ENCODE measurements around the gene IFI30.

The IFI30 gene

DNA sequence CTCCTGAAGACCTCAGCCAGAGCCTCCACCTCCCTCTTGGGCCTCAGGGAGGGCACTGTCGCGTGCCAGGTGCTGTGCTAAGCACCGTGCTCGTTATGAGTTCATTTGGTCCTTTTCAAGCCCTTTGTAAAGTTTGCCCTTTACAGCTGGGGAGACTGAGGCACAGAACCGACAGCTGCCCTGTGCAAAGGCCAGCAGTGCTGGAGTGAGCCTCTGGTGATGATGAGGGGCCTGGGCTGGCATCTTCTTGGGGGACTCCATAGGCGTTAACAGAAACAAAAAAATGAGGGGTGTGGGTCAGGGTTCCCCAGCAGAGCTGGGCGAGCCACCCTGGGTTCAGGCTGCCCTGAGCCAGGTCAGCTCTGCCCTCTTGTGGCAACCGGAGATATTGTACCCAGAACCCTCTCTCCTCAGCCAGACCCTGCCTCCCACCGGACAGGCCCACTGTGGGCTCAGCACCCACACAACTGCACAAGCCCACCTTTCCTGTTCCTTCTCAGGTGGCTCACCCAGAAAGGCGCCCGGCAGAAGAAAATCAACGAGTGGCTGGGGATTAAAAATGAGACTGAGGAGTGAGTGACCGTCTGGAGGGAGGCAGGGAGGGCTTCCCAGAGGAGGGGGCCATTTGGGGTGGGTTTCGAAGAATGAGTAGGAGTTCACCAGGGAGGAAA lies 5.5 kb upstream of the IFI30 start:
- TF ChIP-seq, protein P1, sequence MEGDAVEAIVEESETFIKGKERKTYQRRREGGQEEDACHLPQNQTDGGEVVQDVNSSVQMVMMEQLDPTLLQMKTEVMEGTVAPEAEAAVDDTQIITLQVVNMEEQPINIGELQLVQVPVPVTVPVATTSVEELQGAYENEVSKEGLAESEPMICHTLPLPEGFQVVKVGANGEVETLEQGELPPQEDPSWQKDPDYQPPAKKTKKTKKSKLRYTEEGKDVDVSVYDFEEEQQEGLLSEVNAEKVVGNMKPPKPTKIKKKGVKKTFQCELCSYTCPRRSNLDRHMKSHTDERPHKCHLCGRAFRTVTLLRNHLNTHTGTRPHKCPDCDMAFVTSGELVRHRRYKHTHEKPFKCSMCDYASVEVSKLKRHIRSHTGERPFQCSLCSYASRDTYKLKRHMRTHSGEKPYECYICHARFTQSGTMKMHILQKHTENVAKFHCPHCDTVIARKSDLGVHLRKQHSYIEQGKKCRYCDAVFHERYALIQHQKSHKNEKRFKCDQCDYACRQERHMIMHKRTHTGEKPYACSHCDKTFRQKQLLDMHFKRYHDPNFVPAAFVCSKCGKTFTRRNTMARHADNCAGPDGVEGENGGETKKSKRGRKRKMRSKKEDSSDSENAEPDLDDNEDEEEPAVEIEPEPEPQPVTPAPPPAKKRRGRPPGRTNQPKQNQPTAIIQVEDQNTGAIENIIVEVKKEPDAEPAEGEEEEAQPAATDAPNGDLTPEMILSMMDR (IDR thresholded peaks at IDR 0.05): peak; percentile 78
- H3K9me3 ChIP-seq (ENCODE audit: control insufficient read depth, low read length): no peaks in the 10 kb centered on the region
- no peak overlapping the region for H3K9ac ChIP-seq
- H3K27ac ChIP-seq: no peak overlapping the region
- H3K79me2 ChIP-seq: no peaks in the 10 kb centered on the region
- no peaks in the 10 kb centered on the region for H3K27me3 ChIP-seq (ENCODE audit: control insufficient read depth, insufficient read depth, low read length)
- peaks cover 2% of the 10 kb centered on the region for H3K4me1 ChIP-seq
- H3K4me3 ChIP-seq (ENCODE audit: low read depth, low read length): no peak overlapping the region
- H3K4me2 ChIP-seq (ENCODE audit: low read length): no peak overlapping the region
- no peaks in the 10 kb centered on the region for H3K36me3 ChIP-seq (ENCODE audit: control insufficient read depth, insufficient read depth, low read length)
- H2AFZ ChIP-seq: no peak overlapping the region

DNA sequence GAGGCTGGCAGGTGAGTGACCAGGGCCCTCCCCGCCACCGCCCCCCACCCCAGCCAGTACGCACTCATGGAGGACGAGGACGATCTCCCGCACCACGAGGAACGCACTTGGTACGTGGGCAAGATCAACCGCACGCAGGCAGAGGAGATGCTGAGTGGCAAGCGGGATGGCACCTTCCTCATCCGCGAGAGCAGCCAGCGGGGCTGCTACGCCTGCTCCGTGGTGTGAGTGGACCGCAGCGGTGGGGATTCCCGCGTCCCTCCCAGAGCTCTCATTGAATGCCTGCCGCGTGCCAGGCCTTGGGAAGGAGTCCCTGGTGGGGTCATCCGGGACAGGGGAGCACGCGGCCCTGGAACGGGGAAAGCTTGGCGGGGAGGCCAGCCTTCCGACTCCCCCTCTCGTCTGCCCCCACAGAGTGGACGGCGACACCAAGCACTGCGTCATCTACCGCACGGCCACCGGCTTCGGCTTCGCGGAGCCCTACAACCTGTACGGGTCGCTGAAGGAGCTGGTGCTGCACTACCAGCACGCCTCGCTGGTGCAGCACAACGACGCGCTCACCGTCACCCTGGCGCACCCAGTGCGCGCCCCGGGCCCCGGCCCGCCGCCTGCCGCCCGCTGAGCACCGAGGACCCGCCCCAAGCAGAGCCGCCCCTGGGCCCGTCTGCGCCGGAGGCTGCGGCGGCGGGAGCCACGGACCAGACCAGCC lies 4.8 kb upstream of the IFI30 start:
- peaks cover 5% of the 10 kb centered on the region for H3K4me1 ChIP-seq
- H3K4me3 ChIP-seq (ENCODE audit: low read depth, low read length): no peak overlapping the region
- no peaks in the 10 kb centered on the region for H3K27me3 ChIP-seq (ENCODE audit: control insufficient read depth, insufficient read depth, low read length)
- no peak overlapping the region for H2AFZ ChIP-seq
- H3K79me2 ChIP-seq: no peaks in the 10 kb centered on the region
- no peak overlapping the region for H3K27ac ChIP-seq
- H3K4me2 ChIP-seq (ENCODE audit: low read length): no peak overlapping the region
- H3K9ac ChIP-seq: no peak overlapping the region
- H3K36me3 ChIP-seq (ENCODE audit: control insufficient read depth, insufficient read depth, low read length): no peaks in the 10 kb centered on the region
- no peaks in the 10 kb centered on the region for H3K9me3 ChIP-seq (ENCODE audit: control insufficient read depth, low read length)
- TF ChIP-seq, protein P1 (IDR thresholded peaks at IDR 0.05): no peak

DNA sequence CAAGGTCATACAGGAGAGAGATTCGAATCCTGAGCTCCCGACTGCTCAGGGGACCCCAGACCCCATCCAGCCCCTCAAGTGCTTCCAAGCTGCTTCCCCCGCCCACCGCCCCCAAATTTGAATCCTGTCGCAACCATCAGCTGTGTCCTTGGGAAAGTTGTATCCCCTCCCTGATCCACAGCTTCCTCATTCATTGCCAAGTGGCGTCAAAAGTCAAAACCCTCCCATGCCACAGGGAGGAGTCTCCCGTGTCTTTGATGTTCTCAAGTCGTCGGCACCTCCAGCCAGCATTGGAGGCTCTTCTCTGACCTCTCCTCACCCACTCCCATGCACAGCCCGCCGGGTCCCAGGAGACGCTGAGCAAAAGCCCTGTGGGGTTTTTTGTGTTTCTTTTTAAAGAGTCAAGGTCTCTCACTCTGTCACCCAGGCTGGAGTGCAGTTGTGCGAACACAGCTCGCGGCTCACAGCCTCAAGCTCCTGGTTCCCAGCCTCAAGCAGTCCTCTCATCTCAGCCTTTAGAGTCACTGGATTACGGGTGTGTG lies 2.8 kb upstream of the IFI30 start:
- H3K4me1 ChIP-seq: peaks cover 8% of the 10 kb centered on the region
- H3K79me2 ChIP-seq: no peaks in the 10 kb centered on the region
- no peak overlapping the region for H2AFZ ChIP-seq
- H3K4me3 ChIP-seq (ENCODE audit: low read depth, low read length): no peak overlapping the region
- no peaks in the 10 kb centered on the region for H3K9me3 ChIP-seq (ENCODE audit: control insufficient read depth, low read length)
- no peaks in the 10 kb centered on the region for H3K27me3 ChIP-seq (ENCODE audit: control insufficient read depth, insufficient read depth, low read length)
- no peak overlapping the region for H3K27ac ChIP-seq
- no peak overlapping the region for H3K9ac ChIP-seq
- no peaks in the 10 kb centered on the region for H3K36me3 ChIP-seq (ENCODE audit: control insufficient read depth, insufficient read depth, low read length)
- TF ChIP-seq, protein P1 (IDR thresholded peaks at IDR 0.05): no peak
- H3K4me2 ChIP-seq (ENCODE audit: low read length): no peak overlapping the region

DNA sequence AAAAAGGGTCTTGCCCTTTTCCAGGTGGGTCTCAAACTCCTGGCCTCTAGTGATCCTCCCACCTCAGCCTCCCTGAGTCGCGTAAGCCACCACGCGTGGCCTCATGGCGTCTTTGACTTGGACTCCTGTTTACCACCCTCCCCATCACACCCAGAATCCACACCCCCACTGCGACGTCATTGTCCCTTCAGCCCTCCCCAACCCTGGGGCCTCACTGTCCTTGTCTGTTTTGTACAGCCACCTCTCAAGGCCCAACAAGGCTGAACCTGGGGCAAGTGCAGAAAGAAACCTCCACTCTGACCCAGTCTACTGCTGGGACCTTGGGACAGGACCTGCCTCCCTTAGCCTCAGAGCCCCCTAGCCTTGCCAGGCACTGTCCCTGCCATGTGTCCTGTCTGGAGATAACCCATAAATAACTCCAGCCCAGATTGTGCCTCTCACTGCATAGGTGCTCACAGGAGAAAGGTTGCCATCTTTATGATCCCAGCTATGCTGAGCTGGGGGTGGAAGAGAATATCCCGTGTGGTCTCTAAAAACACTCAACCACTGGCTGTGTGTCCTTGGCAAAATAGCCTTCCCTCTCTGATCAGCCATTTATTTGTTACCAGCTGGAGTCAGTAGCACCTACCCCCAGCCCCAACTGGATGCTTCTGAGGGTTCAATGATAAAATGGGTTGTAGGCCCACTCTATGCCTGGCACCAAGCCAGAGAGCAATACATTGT lies 1.8 kb upstream of the IFI30 start:
- no peaks in the 10 kb centered on the region for H3K27me3 ChIP-seq (ENCODE audit: control insufficient read depth, insufficient read depth, low read length)
- no peak overlapping the region for H3K9ac ChIP-seq
- TF ChIP-seq, protein P1 (IDR thresholded peaks at IDR 0.05): no peak
- no peak overlapping the region for H3K4me2 ChIP-seq (ENCODE audit: low read length)
- no peaks in the 10 kb centered on the region for H3K9me3 ChIP-seq (ENCODE audit: control insufficient read depth, low read length)
- H3K79me2 ChIP-seq: no peaks in the 10 kb centered on the region
- H3K4me1 ChIP-seq: peaks cover 8% of the 10 kb centered on the region
- no peak overlapping the region for H3K4me3 ChIP-seq (ENCODE audit: low read depth, low read length)
- no peaks in the 10 kb centered on the region for H3K36me3 ChIP-seq (ENCODE audit: control insufficient read depth, insufficient read depth, low read length)
- H3K27ac ChIP-seq: no peak overlapping the region
- H2AFZ ChIP-seq: no peak overlapping the region

Data from parathyroid adenoma (tissue), 2 donors.